HEK293 (cell line): ENCODE results near the gene PSMC1.
"Not testable (repeated sequence)": the region's sequence is repeated elsewhere in the genome, so short reads cannot be mapped to it uniquely, and the experiment has no call there.

Experiments
- BCL11A ChIP-seq: fragments of 450-650 bp; formaldehyde crosslinking; IDR thresholded peaks from 2 replicates; pipeline ENCODE4 v1.5.1; 2016; ENCODE audit warnings: low read depth, missing biosample characterization, missing genetic modification characterization
- BCL11B ChIP-seq: fragments of 450-650 bp; formaldehyde crosslinking; IDR thresholded peaks from 2 replicates; pipeline ENCODE4 v1.5.1; 2016; ENCODE audit warnings: low read depth, missing biosample characterization, missing genetic modification characterization
- CTCF ChIP-seq: fragments of 450-650 bp; formaldehyde crosslinking; IDR thresholded peaks from 2 replicates; pipeline ENCODE4 v1.5.1; 2016; ENCODE audit warnings: missing biosample characterization, missing genetic modification characterization
- ELK4 ChIP-seq: IDR thresholded peaks from 2 replicates; pipeline ENCODE4 v1.6.1; 2011; ENCODE audit warnings: mild to moderate bottlenecking, low read depth, low read length, borderline replicate concordance
- YY1 ChIP-seq: fragments of 450-650 bp; formaldehyde crosslinking; IDR thresholded peaks from 2 replicates; pipeline ENCODE4 v1.5.1; 2018; ENCODE audit warnings: missing biosample characterization, missing genetic modification characterization
- ZBTB7A ChIP-seq: fragments of 450-650 bp; formaldehyde crosslinking; IDR thresholded peaks from 2 replicates; pipeline ENCODE4 v1.5.1; 2016; ENCODE audit warnings: low read depth, missing biosample characterization, missing genetic modification characterization
- ZEB2 ChIP-seq: fragments of 450-650 bp; formaldehyde crosslinking; IDR thresholded peaks from 2 replicates; pipeline ENCODE4 v1.5.1; 2016; ENCODE audit warnings: missing biosample characterization, missing genetic modification characterization
- ZNF174 ChIP-seq: fragments of 450-650 bp; formaldehyde crosslinking; IDR thresholded peaks from 2 replicates; pipeline ENCODE4 v1.5.0; 2017; ENCODE audit warnings: missing biosample characterization, mild to moderate bottlenecking, missing genetic modification characterization
- ZNF530 ChIP-seq: fragments of 450-650 bp; formaldehyde crosslinking; IDR thresholded peaks from 2 replicates; pipeline ENCODE4 v1.5.1; 2016; ENCODE audit warnings: low read depth, missing biosample characterization, missing genetic modification characterization
- ZNF555 ChIP-seq: fragments of 450-650 bp; formaldehyde crosslinking; conservative IDR thresholded peaks from 2 replicates; pipeline ENCODE4 v1.5.1; 2017; ENCODE audit warnings: missing biosample characterization, mild to moderate bottlenecking, missing genetic modification characterization, inconsistent platforms
- ZNF747 ChIP-seq: fragments of 450-650 bp; formaldehyde crosslinking; IDR thresholded peaks from 2 replicates; pipeline ENCODE4 v1.5.1; 2016; ENCODE audit warnings: missing biosample characterization, missing genetic modification characterization
- ZNF776 ChIP-seq: fragments of 450-650 bp; formaldehyde crosslinking; IDR thresholded peaks from 2 replicates; pipeline ENCODE4 v1.5.0; 2017; ENCODE audit warnings: missing biosample characterization, missing genetic modification characterization, borderline replicate concordance

- TF ChIP-seq ZEB2 (tag by site-specific recombination); CTCF (tag by site-specific recombination); ZNF747 (tag by site-specific recombination); ZNF776; BCL11A (tag by site-specific recombination); ZNF530; ZBTB7A (tag by site-specific recombination); BCL11B (tag by site-specific recombination); ZNF174 (tag by site-specific recombination); YY1; ZNF555 (tag by site-specific recombination); ELK4: not testable (repeated sequence)
Measured at GRCh38 chr14:90247441-90247840, 8.9 kb upstream of the PSMC1 start.
